GM23338 (cell line): Measurements from ENCODE around the gene CRTC3. TPM values are rescaled to one million over a fixed set of nuclear protein-coding genes. Genes with fewer than 3 reads are reported as not detected.

ENCODE experiments used
- ATAC-seq: fragments of 200-7000 bp; cut with Tn5 transposase; 3 replicates; pipeline ENCODE4 v1.9.1; 2020
- DNase-seq: peaks from one replicate; pipeline ENCODE4 v3.0.0-alpha.2; 2015; ENCODE audit warnings: low spot score
- H2AFZ ChIP-seq: fragments of 200-600 bp; sonication (generic); 2 replicates; pipeline ENCODE4 v1.8.0; 2016; ENCODE audit warnings: antibody characterized with exemption, mild to moderate bottlenecking, moderate library complexity
- H3F3A ChIP-seq: fragments of 200-600 bp; sonication (generic); replicated peaks from 2 replicates; pipeline ENCODE4 v1.8.0; 2017; ENCODE audit warnings: antibody characterized with exemption, mixed run types, low read depth
- H3K27ac ChIP-seq: fragments of 200-600 bp; sonication (generic); 2 replicates; pipeline ENCODE4 v1.6.1; 2016; ENCODE audit warnings: low read depth
- H3K27me3 ChIP-seq: fragments of 200-600 bp; sonication (generic); 2 replicates; pipeline ENCODE4 v1.8.0; 2016; ENCODE audit warnings: mild to moderate bottlenecking, mixed run types, moderate library complexity; ENCODE audit not compliant: insufficient read depth
- H3K36me3 ChIP-seq: fragments of 200-600 bp; sonication (generic); 2 replicates; pipeline ENCODE4 v1.8.0; 2016; ENCODE audit warnings: mild to moderate bottlenecking; ENCODE audit not compliant: insufficient read depth
- H3K4me1 ChIP-seq: fragments of 200-600 bp; sonication (generic); 2 replicates; pipeline ENCODE4 v1.8.0; 2016; ENCODE audit warnings: mild to moderate bottlenecking, moderate library complexity; ENCODE audit not compliant: insufficient read depth
- H3K4me2 ChIP-seq: fragments of 200-600 bp; sonication (generic); 2 replicates; pipeline ENCODE4 v1.7.1; 2017; ENCODE audit warnings: mixed run types
- H3K4me3 ChIP-seq: fragments of 200-600 bp; sonication (generic); 2 replicates; pipeline ENCODE4 v1.6.1; 2016; ENCODE audit warnings: mixed run types
- H3K79me2 ChIP-seq: fragments of 200-600 bp; sonication (generic); replicated peaks from 2 replicates; pipeline ENCODE4 v1.8.0; 2017; ENCODE audit warnings: mild to moderate bottlenecking; ENCODE audit not compliant: insufficient read depth
- H3K9me2 ChIP-seq: fragments of 200-600 bp; sonication (generic); 2 replicates; pipeline ENCODE4 v1.8.0; 2017; ENCODE audit not compliant: insufficient read depth
- H4K20me1 ChIP-seq: fragments of 200-600 bp; sonication (generic); replicated peaks from 2 replicates; pipeline ENCODE4 v1.8.0; 2017; ENCODE audit warnings: mild to moderate bottlenecking; ENCODE audit not compliant: insufficient read depth
- H3K27ac Mint-ChIP-seq: 2 replicates; pipeline ENCODE4 v1.8.0; 2020; ENCODE audit warnings: inconsistent platforms, mild to moderate bottlenecking, moderate library complexity, mixed read lengths
- H3K27me3 Mint-ChIP-seq: 3 replicates; pipeline ENCODE4 v1.8.0; 2022; ENCODE audit warnings: low read depth, mild to moderate bottlenecking, moderate library complexity, mixed read lengths, inconsistent platforms; ENCODE audit not compliant: insufficient read depth, poor library complexity
- H3K36me3 Mint-ChIP-seq: 3 replicates; pipeline ENCODE4 v1.8.0; 2021; ENCODE audit warnings: low read depth, mild to moderate bottlenecking, inconsistent platforms, moderate library complexity, mixed read lengths
- H3K4me1 Mint-ChIP-seq: 3 replicates; pipeline ENCODE4 v1.8.0; 2020; ENCODE audit warnings: mild to moderate bottlenecking, inconsistent platforms, mixed read lengths
- H3K4me3 Mint-ChIP-seq: 3 replicates; pipeline ENCODE4 v1.8.0; 2021; ENCODE audit warnings: moderate library complexity, mild to moderate bottlenecking, inconsistent platforms, mixed read lengths
- H3K9me3 Mint-ChIP-seq: 3 replicates; pipeline ENCODE4 v1.8.0; 2020; ENCODE audit warnings: moderate library complexity, mild to moderate bottlenecking, inconsistent platforms, mixed read lengths
- CREB1 ChIP-seq: fragments of 250-450 bp; sonication (Bioruptor Pico); IDR thresholded peaks from 2 replicates; pipeline ENCODE4 v1.5.0; 2020; ENCODE audit warnings: low read depth, mild to moderate bottlenecking, moderate library complexity
- EZH2 ChIP-seq: fragments of 200-600 bp; sonication (generic); IDR thresholded peaks from one replicate; pipeline ENCODE4 v1.8.0; 2017; ENCODE audit warnings: antibody characterized with exemption, mild to moderate bottlenecking, low read depth; ENCODE audit not compliant: unreplicated experiment
- EZH2phosphoT487 ChIP-seq: fragments of 200-600 bp; sonication (generic); IDR thresholded peaks from one replicate; pipeline ENCODE4 v1.8.1; 2018; ENCODE audit warnings: antibody characterized with exemption; ENCODE audit not compliant: unreplicated experiment
- JUNB ChIP-seq: IDR thresholded peaks from one replicate; pipeline ENCODE4 v1.6.1; 2016; ENCODE audit warnings: antibody characterized with exemption; ENCODE audit not compliant: unreplicated experiment
- NANOG ChIP-seq: IDR thresholded peaks from 2 replicates; pipeline ENCODE4 v1.6.1; 2016; ENCODE audit warnings: antibody characterized with exemption, borderline replicate concordance
- POLR2AphosphoS5 ChIP-seq: IDR thresholded peaks from 2 replicates; pipeline ENCODE4 v1.6.1; 2016; ENCODE audit warnings: antibody characterized with exemption, low read depth
- STAT1 ChIP-seq: IDR thresholded peaks from one replicate; pipeline ENCODE4 v1.6.1; 2016; ENCODE audit warnings: antibody characterized with exemption; ENCODE audit not compliant: unreplicated experiment
- ZNF114 ChIP-seq: fragments of 250-450 bp; sonication (Bioruptor Pico); IDR thresholded peaks from 2 replicates; pipeline ENCODE4 v1.5.0; 2020; ENCODE audit warnings: mild to moderate bottlenecking, moderate library complexity
- ZNF331 ChIP-seq: fragments of 250-450 bp; sonication (Bioruptor Pico); IDR thresholded peaks from 2 replicates; pipeline ENCODE4 v1.5.0; 2020; ENCODE audit warnings: low read depth, mild to moderate bottlenecking, moderate library complexity
- polyA plus RNA-seq: library from polyadenylated mRNA; unstranded; fragments of >200 nt; fragmentation: Nextera tagmentation; extraction: Ambion mirVana; gene quantifications from 2 replicates; pipeline ENCODE4 v1.2.1, GENCODE V29; 2016
- total RNA-seq: library from RNA; depleted of rRNA; stranded (reverse); fragments of >200 nt; shearing (Covaris generic); gene quantifications from 2 replicates; pipeline ENCODE4 v1.2.3, GENCODE V29; 2014
- TF ChIP-seq, protein P1 (sequence below): IDR thresholded peaks from one replicate; pipeline ENCODE4 v1.6.1; 2018; ENCODE audit warnings: antibody characterized with exemption; ENCODE audit not compliant: unreplicated experiment
- TF ChIP-seq, protein P2 (sequence below): IDR thresholded peaks from 2 replicates; pipeline ENCODE4 v1.6.1; 2016; ENCODE audit warnings: antibody characterized with exemption
- TF ChIP-seq, protein P3 (sequence below): fragments of 250-450 bp; sonication (Bioruptor Pico); IDR thresholded peaks from 2 replicates; pipeline ENCODE4 v1.5.0; 2020; ENCODE audit warnings: mild to moderate bottlenecking, moderate library complexity
- TF ChIP-seq, protein P4 (sequence below), 2 experiments: fragments of 200-600 bp in 1 of 2; sonication (generic) in 1 of 2; conservative IDR thresholded peaks; 2 replicates each; pipeline versions ENCODE4 v1.5.1 to v1.6.1; 2016 to 2017; ENCODE audit warnings: antibody characterized with exemption in 2 of 2, low read depth in 2 of 2, mild to moderate bottlenecking in 2 of 2, moderate library complexity in 1 of 2

The CRTC3 gene
- total and polyA plus RNA-seq, 2 experiments from 2014 or later, result 2.8 to 3.8 TPM

DNA sequence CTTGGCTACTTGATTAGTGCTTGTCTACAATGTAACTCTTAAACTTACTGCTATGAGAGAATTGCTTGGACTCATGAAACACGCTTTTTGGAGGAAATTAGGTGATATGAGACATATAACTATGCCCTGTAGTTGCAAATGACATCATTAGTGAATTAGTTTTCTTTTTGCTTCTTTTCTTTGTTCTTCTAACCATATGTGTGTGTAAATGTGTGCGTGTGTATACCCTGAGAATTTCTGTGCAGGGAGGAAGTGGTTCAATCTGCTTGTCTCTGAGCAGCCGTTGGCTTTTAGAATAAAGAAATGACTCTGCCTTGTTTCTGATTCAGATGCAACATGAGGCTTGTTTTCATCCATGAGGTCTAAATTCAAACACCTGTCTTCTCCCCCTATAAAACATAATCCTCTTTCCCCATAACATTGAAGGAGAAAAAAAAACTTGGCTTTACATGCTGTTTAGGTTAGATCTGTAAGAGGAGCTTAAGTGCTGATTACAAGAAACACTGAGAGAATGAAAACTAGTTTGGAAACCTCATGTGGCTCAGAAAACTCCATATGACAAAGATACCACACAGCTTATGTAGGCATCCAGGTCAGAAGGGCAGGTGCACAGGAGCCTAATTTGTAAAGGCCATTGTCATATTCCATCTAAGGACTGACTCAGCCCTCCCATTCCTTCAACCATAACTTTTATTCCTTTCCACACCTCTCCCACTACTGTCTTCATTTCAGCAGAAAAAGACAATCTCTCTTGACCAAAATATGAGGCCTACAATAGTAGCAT, 156.9 kb downstream of the CRTC3 start:
- no peak overlapping the region for H3K4me2 ChIP-seq
- Mint-ChIP-seq H3K4me3 (no peak overlapping the region), H3K4me1 (peaks cover 5% of the 10 kb centered on the region; the same call in 2 of the 3 replicates), H3K36me3 (peaks cover 2% of the 10 kb centered on the region; the same call in 1 of the 3 replicates), H3K9me3 (peaks cover 3% of the 10 kb centered on the region; the same call in 1 of the 3 replicates), H3K27me3 (peaks cover 9% of the 10 kb centered on the region), H3K27ac (no peak overlapping the region)
- no peak overlapping the region for H3K27ac ChIP-seq
- H3K4me1 ChIP-seq, result no peaks in the 10 kb centered on the region
- no peak overlapping the region for H3K4me3 ChIP-seq
- H4K20me1 ChIP-seq, result no peaks in the 10 kb centered on the region
- H3K9me2 ChIP-seq, result no peaks in the 10 kb centered on the region; the same call in 1 of the 2 replicates
- H3K36me3 ChIP-seq, result no peaks in the 10 kb centered on the region; the same call in 1 of the 2 replicates
- no peaks in the 10 kb centered on the region for H3K79me2 ChIP-seq
- TF ChIP-seq EZH2phosphoT487, result no peak
- no peak for TF ChIP-seq JUNB
- TF ChIP-seq NANOG, result no peak
- TF ChIP-seq, protein P1, sequence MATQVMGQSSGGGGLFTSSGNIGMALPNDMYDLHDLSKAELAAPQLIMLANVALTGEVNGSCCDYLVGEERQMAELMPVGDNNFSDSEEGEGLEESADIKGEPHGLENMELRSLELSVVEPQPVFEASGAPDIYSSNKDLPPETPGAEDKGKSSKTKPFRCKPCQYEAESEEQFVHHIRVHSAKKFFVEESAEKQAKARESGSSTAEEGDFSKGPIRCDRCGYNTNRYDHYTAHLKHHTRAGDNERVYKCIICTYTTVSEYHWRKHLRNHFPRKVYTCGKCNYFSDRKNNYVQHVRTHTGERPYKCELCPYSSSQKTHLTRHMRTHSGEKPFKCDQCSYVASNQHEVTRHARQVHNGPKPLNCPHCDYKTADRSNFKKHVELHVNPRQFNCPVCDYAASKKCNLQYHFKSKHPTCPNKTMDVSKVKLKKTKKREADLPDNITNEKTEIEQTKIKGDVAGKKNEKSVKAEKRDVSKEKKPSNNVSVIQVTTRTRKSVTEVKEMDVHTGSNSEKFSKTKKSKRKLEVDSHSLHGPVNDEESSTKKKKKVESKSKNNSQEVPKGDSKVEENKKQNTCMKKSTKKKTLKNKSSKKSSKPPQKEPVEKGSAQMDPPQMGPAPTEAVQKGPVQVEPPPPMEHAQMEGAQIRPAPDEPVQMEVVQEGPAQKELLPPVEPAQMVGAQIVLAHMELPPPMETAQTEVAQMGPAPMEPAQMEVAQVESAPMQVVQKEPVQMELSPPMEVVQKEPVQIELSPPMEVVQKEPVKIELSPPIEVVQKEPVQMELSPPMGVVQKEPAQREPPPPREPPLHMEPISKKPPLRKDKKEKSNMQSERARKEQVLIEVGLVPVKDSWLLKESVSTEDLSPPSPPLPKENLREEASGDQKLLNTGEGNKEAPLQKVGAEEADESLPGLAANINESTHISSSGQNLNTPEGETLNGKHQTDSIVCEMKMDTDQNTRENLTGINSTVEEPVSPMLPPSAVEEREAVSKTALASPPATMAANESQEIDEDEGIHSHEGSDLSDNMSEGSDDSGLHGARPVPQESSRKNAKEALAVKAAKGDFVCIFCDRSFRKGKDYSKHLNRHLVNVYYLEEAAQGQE, result no peak
- TF ChIP-seq, protein P2, sequence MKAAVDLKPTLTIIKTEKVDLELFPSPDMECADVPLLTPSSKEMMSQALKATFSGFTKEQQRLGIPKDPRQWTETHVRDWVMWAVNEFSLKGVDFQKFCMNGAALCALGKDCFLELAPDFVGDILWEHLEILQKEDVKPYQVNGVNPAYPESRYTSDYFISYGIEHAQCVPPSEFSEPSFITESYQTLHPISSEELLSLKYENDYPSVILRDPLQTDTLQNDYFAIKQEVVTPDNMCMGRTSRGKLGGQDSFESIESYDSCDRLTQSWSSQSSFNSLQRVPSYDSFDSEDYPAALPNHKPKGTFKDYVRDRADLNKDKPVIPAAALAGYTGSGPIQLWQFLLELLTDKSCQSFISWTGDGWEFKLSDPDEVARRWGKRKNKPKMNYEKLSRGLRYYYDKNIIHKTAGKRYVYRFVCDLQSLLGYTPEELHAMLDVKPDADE, result no peak
- TF ChIP-seq STAT1, result no peak
- no peak for TF ChIP-seq EZH2
- TF ChIP-seq, protein P3, sequence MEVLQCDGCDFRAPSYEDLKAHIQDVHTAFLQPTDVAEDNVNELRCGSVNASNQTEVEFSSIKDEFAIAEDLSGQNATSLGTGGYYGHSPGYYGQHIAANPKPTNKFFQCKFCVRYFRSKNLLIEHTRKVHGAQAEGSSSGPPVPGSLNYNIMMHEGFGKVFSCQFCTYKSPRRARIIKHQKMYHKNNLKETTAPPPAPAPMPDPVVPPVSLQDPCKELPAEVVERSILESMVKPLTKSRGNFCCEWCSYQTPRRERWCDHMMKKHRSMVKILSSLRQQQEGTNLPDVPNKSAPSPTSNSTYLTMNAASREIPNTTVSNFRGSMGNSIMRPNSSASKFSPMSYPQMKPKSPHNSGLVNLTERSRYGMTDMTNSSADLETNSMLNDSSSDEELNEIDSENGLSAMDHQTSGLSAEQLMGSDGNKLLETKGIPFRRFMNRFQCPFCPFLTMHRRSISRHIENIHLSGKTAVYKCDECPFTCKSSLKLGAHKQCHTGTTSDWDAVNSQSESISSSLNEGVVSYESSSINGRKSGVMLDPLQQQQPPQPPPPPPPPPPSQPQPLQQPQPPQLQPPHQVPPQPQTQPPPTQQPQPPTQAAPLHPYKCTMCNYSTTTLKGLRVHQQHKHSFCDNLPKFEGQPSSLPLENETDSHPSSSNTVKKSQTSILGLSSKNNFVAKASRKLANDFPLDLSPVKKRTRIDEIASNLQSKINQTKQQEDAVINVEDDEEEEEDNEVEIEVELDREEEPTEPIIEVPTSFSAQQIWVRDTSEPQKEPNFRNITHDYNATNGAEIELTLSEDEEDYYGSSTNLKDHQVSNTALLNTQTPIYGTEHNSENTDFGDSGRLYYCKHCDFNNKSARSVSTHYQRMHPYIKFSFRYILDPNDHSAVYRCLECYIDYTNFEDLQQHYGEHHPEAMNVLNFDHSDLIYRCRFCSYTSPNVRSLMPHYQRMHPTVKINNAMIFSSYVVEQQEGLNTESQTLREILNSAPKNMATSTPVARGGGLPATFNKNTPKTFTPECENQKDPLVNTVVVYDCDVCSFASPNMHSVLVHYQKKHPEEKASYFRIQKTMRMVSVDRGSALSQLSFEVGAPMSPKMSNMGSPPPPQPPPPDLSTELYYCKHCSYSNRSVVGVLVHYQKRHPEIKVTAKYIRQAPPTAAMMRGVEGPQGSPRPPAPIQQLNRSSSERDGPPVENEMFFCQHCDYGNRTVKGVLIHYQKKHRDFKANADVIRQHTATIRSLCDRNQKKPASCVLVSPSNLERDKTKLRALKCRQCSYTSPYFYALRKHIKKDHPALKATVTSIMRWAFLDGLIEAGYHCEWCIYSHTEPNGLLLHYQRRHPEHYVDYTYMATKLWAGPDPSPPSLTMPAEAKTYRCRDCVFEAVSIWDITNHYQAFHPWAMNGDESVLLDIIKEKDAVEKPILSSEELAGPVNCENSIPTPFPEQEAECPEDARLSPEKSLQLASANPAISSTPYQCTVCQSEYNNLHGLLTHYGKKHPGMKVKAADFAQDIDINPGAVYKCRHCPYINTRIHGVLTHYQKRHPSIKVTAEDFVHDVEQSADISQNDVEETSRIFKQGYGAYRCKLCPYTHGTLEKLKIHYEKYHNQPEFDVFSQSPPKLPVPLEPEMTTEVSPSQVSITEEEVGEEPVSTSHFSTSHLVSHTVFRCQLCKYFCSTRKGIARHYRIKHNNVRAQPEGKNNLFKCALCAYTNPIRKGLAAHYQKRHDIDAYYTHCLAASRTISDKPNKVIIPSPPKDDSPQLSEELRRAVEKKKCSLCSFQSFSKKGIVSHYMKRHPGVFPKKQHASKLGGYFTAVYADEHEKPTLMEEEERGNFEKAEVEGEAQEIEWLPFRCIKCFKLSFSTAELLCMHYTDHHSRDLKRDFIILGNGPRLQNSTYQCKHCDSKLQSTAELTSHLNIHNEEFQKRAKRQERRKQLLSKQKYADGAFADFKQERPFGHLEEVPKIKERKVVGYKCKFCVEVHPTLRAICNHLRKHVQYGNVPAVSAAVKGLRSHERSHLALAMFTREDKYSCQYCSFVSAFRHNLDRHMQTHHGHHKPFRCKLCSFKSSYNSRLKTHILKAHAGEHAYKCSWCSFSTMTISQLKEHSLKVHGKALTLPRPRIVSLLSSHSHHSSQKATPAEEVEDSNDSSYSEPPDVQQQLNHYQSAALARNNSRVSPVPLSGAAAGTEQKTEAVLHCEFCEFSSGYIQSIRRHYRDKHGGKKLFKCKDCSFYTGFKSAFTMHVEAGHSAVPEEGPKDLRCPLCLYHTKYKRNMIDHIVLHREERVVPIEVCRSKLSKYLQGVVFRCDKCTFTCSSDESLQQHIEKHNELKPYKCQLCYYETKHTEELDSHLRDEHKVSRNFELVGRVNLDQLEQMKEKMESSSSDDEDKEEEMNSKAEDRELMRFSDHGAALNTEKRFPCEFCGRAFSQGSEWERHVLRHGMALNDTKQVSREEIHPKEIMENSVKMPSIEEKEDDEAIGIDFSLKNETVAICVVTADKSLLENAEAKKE (CRISPR knock-in tag), result no peak
- TF ChIP-seq, protein P4, sequence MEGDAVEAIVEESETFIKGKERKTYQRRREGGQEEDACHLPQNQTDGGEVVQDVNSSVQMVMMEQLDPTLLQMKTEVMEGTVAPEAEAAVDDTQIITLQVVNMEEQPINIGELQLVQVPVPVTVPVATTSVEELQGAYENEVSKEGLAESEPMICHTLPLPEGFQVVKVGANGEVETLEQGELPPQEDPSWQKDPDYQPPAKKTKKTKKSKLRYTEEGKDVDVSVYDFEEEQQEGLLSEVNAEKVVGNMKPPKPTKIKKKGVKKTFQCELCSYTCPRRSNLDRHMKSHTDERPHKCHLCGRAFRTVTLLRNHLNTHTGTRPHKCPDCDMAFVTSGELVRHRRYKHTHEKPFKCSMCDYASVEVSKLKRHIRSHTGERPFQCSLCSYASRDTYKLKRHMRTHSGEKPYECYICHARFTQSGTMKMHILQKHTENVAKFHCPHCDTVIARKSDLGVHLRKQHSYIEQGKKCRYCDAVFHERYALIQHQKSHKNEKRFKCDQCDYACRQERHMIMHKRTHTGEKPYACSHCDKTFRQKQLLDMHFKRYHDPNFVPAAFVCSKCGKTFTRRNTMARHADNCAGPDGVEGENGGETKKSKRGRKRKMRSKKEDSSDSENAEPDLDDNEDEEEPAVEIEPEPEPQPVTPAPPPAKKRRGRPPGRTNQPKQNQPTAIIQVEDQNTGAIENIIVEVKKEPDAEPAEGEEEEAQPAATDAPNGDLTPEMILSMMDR (conservative IDR thresholded peaks at IDR 0.05; ENCODE audit: low read depth in 2 of 2), result no peak
- TF ChIP-seq ZNF114 (CRISPR knock-in tag), result no peak
- no peak for TF ChIP-seq POLR2AphosphoS5
- TF ChIP-seq ZNF331 (CRISPR knock-in tag), result no peak
- TF ChIP-seq CREB1 (CRISPR knock-in tag), result no peak
- H3F3A ChIP-seq, result no peaks in the 10 kb centered on the region
- no peak overlapping the region for H2AFZ ChIP-seq
- no peak for ATAC-seq
- DNase-seq, result no peak
- H3K27me3 ChIP-seq, result no peaks in the 10 kb centered on the region
